Measurements from ENCODE around the gene AGPAT3. TPM values are rescaled to one million over a fixed set of nuclear protein-coding genes. Genes with fewer than 3 reads are reported as not detected.

AGPAT3 gene
- total and polyA plus RNA-seq, 2 donors (not counting 1 experiment from before 2014, with no cell fraction given) = 29.4 to 44.9 TPM

- Histone ChIP-seq H3K4me2 (ENCODE audit: extremely low read depth, insufficient read depth, low read length) (no peak overlapping the region), H3K79me2 (ENCODE audit: control insufficient read depth, insufficient read depth, low read length) (peaks cover 1% of the 10 kb centered on the region), H2AFZ (ENCODE audit: low read length) (no peak overlapping the region), H3K9me3 (ENCODE audit: control insufficient read depth, insufficient read depth, low read depth, low read length) (no peaks in the 10 kb centered on the region), H3K36me3 (ENCODE audit: control insufficient read depth, insufficient read depth, low read length) (no peaks in the 10 kb centered on the region), H3K4me3 (replicated peaks in 1 of 4; ENCODE audit: control extremely low read depth in 1 of 4, insufficient read depth in 1 of 4, low read depth in 3 of 4, low read length in 4 of 4) (no peak overlapping the region), H4K20me1 (ENCODE audit: control insufficient read depth, extremely low read depth, insufficient read depth, low read length) (no peaks in the 10 kb centered on the region), H3K27me3 (ENCODE audit: control insufficient read depth, insufficient read depth, low read length) (no peaks in the 10 kb centered on the region), H3K4me1 (ENCODE audit: control insufficient read depth, extremely low read depth, insufficient read depth, low read length) (peaks cover 4% of the 10 kb centered on the region), H3K9ac (ENCODE audit: insufficient read depth, low read length) (no peak overlapping the region), H3K27ac (ENCODE audit: insufficient read depth, low read length) (peak overlapping the region; percentile 8)
- DNase-seq (ENCODE audit: low read depth in 2 of 2) = peak in 1 of 2 donors; percentile 45
- TF ChIP-seq EZH2 (IDR thresholded peaks at IDR 0.05; ENCODE audit: low read length, missing control alignments) = no peak
- TF ChIP-seq, protein P1, sequence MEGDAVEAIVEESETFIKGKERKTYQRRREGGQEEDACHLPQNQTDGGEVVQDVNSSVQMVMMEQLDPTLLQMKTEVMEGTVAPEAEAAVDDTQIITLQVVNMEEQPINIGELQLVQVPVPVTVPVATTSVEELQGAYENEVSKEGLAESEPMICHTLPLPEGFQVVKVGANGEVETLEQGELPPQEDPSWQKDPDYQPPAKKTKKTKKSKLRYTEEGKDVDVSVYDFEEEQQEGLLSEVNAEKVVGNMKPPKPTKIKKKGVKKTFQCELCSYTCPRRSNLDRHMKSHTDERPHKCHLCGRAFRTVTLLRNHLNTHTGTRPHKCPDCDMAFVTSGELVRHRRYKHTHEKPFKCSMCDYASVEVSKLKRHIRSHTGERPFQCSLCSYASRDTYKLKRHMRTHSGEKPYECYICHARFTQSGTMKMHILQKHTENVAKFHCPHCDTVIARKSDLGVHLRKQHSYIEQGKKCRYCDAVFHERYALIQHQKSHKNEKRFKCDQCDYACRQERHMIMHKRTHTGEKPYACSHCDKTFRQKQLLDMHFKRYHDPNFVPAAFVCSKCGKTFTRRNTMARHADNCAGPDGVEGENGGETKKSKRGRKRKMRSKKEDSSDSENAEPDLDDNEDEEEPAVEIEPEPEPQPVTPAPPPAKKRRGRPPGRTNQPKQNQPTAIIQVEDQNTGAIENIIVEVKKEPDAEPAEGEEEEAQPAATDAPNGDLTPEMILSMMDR (conservative IDR thresholded peaks at IDR 0.05 in 1 of 2, IDR thresholded peaks at IDR 0.05 in 1 of 2; ENCODE audit: low read depth in 1 of 2, low read length in 2 of 2) = no peak
Observed at GRCh38 chr21:43936247-43936967, 71.4 kb downstream of the AGPAT3 start.

DNA sequence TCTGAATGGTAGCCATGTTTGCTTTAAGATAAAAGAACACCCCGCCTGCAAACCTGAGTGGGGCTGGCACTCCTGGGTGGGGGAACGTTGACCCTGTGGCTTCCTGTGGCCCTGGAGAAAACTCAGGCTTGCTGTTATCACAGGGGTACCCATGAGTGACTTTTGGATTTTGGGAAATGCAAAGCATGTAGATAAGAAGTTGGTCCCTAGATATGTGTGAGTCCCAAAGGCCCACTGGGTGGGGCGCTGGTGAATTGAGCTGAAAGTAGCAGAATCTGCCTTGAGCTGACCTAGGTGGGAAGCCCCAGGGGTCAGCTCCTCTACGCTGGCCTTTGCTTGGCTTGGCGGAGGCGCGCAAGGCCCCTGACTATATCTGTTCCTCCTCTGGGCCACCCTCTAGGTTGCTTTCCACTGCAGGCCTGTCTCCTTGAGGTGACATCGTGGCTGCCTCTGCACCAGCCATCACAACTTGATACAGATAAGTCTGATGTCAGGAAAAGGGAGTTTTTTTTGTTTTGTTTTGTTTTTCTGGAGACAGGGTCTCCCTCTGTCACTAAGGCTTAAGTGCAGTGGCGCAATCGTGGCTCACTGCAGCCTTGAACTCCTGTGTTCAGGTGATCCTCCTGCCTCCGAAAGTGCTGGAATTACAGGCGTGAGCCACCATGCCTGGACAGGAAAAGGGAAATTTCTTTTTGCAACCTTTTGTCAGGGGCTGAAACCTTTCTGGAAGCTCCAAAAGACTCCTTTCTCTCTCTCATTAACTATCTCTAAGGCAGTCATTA is 72.2 kb downstream of the AGPAT3 start:
- Histone ChIP-seq H3K4me1 (ENCODE audit: control insufficient read depth, extremely low read depth, insufficient read depth, low read length) (peaks cover 4% of the 10 kb centered on the region), H3K9me3 (ENCODE audit: control insufficient read depth, insufficient read depth, low read depth, low read length) (no peaks in the 10 kb centered on the region), H3K4me3 (replicated peaks in 1 of 4; ENCODE audit: control extremely low read depth in 1 of 4, insufficient read depth in 1 of 4, low read depth in 3 of 4, low read length in 4 of 4) (no peak overlapping the region), H2AFZ (ENCODE audit: low read length) (no peak overlapping the region), H3K27me3 (ENCODE audit: control insufficient read depth, insufficient read depth, low read length) (no peaks in the 10 kb centered on the region), H3K4me2 (ENCODE audit: extremely low read depth, insufficient read depth, low read length) (no peak overlapping the region), H3K79me2 (ENCODE audit: control insufficient read depth, insufficient read depth, low read length) (peaks cover 1% of the 10 kb centered on the region), H3K27ac (ENCODE audit: insufficient read depth, low read length) (no peak overlapping the region), H4K20me1 (ENCODE audit: control insufficient read depth, extremely low read depth, insufficient read depth, low read length) (no peaks in the 10 kb centered on the region), H3K9ac (ENCODE audit: insufficient read depth, low read length) (no peak overlapping the region), H3K36me3 (ENCODE audit: control insufficient read depth, insufficient read depth, low read length) (no peaks in the 10 kb centered on the region)
- no peak for DNase-seq (ENCODE audit: low read depth in 2 of 2)
- TF ChIP-seq, protein P1 (conservative IDR thresholded peaks at IDR 0.05 in 1 of 2, IDR thresholded peaks at IDR 0.05 in 1 of 2; ENCODE audit: low read depth in 1 of 2, low read length in 2 of 2) = no peak
- no peak for TF ChIP-seq EZH2 (IDR thresholded peaks at IDR 0.05; ENCODE audit: low read length, missing control alignments)

- no peak overlapping the region for H3K4me2 ChIP-seq (ENCODE audit: extremely low read depth, insufficient read depth, low read length)
- no peak overlapping the region for H3K9ac ChIP-seq (ENCODE audit: insufficient read depth, low read length)
- no peak for DNase-seq (ENCODE audit: low read depth in 2 of 2)
- H3K36me3 ChIP-seq (ENCODE audit: control insufficient read depth, insufficient read depth, low read length) = no peaks in the 10 kb centered on the region
- no peaks in the 10 kb centered on the region for H3K27me3 ChIP-seq (ENCODE audit: control insufficient read depth, insufficient read depth, low read length)
- H3K4me1 ChIP-seq (ENCODE audit: control insufficient read depth, extremely low read depth, insufficient read depth, low read length) = peaks cover 4% of the 10 kb centered on the region
- H3K27ac ChIP-seq (ENCODE audit: insufficient read depth, low read length) = no peak overlapping the region
- no peak overlapping the region for H2AFZ ChIP-seq (ENCODE audit: low read length)
- H3K9me3 ChIP-seq (ENCODE audit: control insufficient read depth, insufficient read depth, low read depth, low read length) = no peaks in the 10 kb centered on the region
- TF ChIP-seq EZH2 (IDR thresholded peaks at IDR 0.05; ENCODE audit: low read length, missing control alignments) = no peak
- TF ChIP-seq, protein P1 (conservative IDR thresholded peaks at IDR 0.05 in 1 of 2, IDR thresholded peaks at IDR 0.05 in 1 of 2; ENCODE audit: low read depth in 1 of 2, low read length in 2 of 2) = no peak
- peaks cover 1% of the 10 kb centered on the region for H3K79me2 ChIP-seq (ENCODE audit: control insufficient read depth, insufficient read depth, low read length)
- H4K20me1 ChIP-seq (ENCODE audit: control insufficient read depth, extremely low read depth, insufficient read depth, low read length) = no peaks in the 10 kb centered on the region
- H3K4me3 ChIP-seq (replicated peaks in 1 of 4; ENCODE audit: control extremely low read depth in 1 of 4, insufficient read depth in 1 of 4, low read depth in 3 of 4, low read length in 4 of 4) = no peak overlapping the region
Observed at GRCh38 chr21:43937891-43938309, 72.9 kb downstream of the AGPAT3 start.
